ENCODE results near the gene ZFR. TPM values are rescaled to one million over a fixed set of nuclear protein-coding genes. Genes with fewer than 3 reads are reported as not detected.

The ZFR gene
- total RNA-seq, 4 donors from 2014 or later, result 35.6 to 64.1 (median 57.4) TPM

DNA sequence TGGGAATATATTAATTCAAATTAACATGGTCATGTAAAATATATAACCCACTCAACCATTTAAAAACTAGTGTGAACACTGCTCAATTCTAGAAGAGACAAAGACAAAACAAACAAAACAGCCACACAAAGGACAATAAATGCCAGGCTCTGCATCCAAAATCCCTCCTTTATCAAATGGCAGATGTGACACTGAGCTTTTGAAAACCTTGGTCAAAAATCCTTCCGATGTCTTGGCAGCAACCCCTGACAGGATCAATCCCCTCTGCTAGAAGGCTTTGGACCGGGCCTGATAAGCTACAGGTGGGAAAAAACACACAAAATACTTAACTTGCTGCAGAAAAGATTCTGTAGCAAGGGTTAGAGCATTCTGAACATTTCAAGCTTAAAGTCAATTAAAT is 61.5 kb downstream of the ZFR start:
- in situ Hi-C loops (cut with MboI; ENCODE audit: low pct_ligation_motif_present in 1 of 4, low pct_unique_long_range_greater_than_20kb in 1 of 4, low sequenced_read_pairs in 3 of 4), result no loop called here
- 91% methylated on average over 2 of the region's 2 CpGs; no CpG with 5 or more reads in 1 of the 2 donors for WGBS, 2 donors (ENCODE audit: low coverage in 1 of 2)
- intact Hi-C loops (cut with DNase I; ENCODE audit: low total_unique reads), result no loop called here
- Histone ChIP-seq H3K4me3 (no peak overlapping the region), H3K27ac (no peak overlapping the region), H3K9me3 (no peaks in the 10 kb centered on the region), H3K27me3 (no peaks in the 10 kb centered on the region), H3K36me3 (peaks cover 0 to 63% (median 25%) of the 10 kb centered on the region in 4 donors), H3K4me1 (peaks cover 0 to 7% (median 0%) of the 10 kb centered on the region in 4 donors)
- no peak for DNase-seq
- TF ChIP-seq POLR2AphosphoS5 (IDR thresholded peaks at IDR 0.05) (no peak), POLR2A (IDR thresholded peaks at IDR 0.05) (no peak), EP300 (IDR thresholded peaks at IDR 0.05; ENCODE audit: low read depth) (no peak), CTCF (IDR thresholded peaks at IDR 0.05) (no peak)

GRCh38 chr5:32379421-32379820 is 65.1 kb downstream of the ZFR start:
- Histone ChIP-seq H3K27me3 (no peaks in the 10 kb centered on the region), H3K4me1 (no peaks in the 10 kb centered on the region), H3K36me3 (peaks cover 0 to 59% (median 27%) of the 10 kb centered on the region in 4 donors), H3K27ac (no peak overlapping the region), H3K4me3 (no peak overlapping the region), H3K9me3 (no peaks in the 10 kb centered on the region)
- no peak for DNase-seq
- intact Hi-C loops (cut with DNase I; ENCODE audit: low total_unique reads), result no loop called here
- TF ChIP-seq POLR2A (IDR thresholded peaks at IDR 0.05) (no peak), POLR2AphosphoS5 (IDR thresholded peaks at IDR 0.05) (no peak), CTCF (IDR thresholded peaks at IDR 0.05) (no peak), EP300 (IDR thresholded peaks at IDR 0.05; ENCODE audit: low read depth) (no peak)
- in situ Hi-C loops (cut with MboI; ENCODE audit: low pct_ligation_motif_present in 1 of 4, low pct_unique_long_range_greater_than_20kb in 1 of 4, low sequenced_read_pairs in 3 of 4), result no loop called here

DNA sequence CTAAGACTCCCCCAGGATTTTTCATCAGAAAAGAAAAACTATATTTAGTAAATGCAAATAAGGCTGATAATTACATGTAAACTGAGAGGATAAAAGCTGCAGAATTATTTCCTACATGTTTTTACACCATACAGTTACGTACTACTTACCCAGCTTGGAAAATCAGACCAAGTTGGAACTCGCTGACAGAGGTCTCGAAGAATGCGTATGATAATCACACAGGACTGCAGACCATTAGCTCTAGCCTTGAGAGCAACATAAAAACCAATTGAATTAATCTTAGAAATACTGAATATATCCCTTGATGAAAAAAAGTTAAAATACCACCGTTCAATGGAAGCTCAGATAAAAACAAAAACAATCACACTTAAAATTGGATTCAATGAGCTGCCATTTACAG is 65.6 kb downstream of the ZFR start:
- in situ Hi-C loops (cut with MboI; ENCODE audit: low pct_ligation_motif_present in 1 of 4, low pct_unique_long_range_greater_than_20kb in 1 of 4, low sequenced_read_pairs in 3 of 4), result no loop called here
- WGBS, 2 donors (ENCODE audit: low coverage in 1 of 2), result 66 to 69% methylated on average over 5 of the region's 5 CpGs
- H3K36me3 ChIP-seq, result peaks cover 0 to 58% (median 27%) of the 10 kb centered on the region in 4 donors

GRCh38 chr5:32369542-32370155 is 74.9 kb downstream of the ZFR start:
- no peak overlapping the region for H3K27ac ChIP-seq
- in situ Hi-C loops (cut with MboI; ENCODE audit: low pct_ligation_motif_present in 1 of 4, low pct_unique_long_range_greater_than_20kb in 1 of 4, low sequenced_read_pairs in 3 of 4), result no loop called here
- no peak overlapping the region for H3K4me3 ChIP-seq
- DNase-seq, result no peak
- TF ChIP-seq EP300 (IDR thresholded peaks at IDR 0.05; ENCODE audit: low read depth), result no peak
- TF ChIP-seq CTCF (IDR thresholded peaks at IDR 0.05), result no peak
- no peak for TF ChIP-seq POLR2A (IDR thresholded peaks at IDR 0.05)
- H3K36me3 ChIP-seq, result peaks cover 0 to 18% (median 5%) of the 10 kb centered on the region in 4 donors
- no peaks in the 10 kb centered on the region for H3K4me1 ChIP-seq
- H3K27me3 ChIP-seq, result no peaks in the 10 kb centered on the region
- no peaks in the 10 kb centered on the region for H3K9me3 ChIP-seq
- WGBS, 2 donors (ENCODE audit: low coverage in 1 of 2), result 90 to 91% methylated on average over 8 of the region's 8 CpGs
- intact Hi-C loops (cut with DNase I; ENCODE audit: low total_unique reads), result no loop called here

More for the DNA sequence above, 65.6 kb downstream of the ZFR start:
- H3K9me3 ChIP-seq, result no peaks in the 10 kb centered on the region
- DNase-seq, result no peak
- intact Hi-C loops (cut with DNase I; ENCODE audit: low total_unique reads), result no loop called here
- H3K4me1 ChIP-seq, result no peaks in the 10 kb centered on the region
- H3K4me3 ChIP-seq, result no peak overlapping the region
- H3K27ac ChIP-seq, result no peak overlapping the region
- no peaks in the 10 kb centered on the region for H3K27me3 ChIP-seq
- TF ChIP-seq POLR2AphosphoS5 (IDR thresholded peaks at IDR 0.05), result no peak
- TF ChIP-seq CTCF (IDR thresholded peaks at IDR 0.05), result no peak
- TF ChIP-seq EP300 (IDR thresholded peaks at IDR 0.05; ENCODE audit: low read depth), result no peak
- no peak for TF ChIP-seq POLR2A (IDR thresholded peaks at IDR 0.05)
